Measurements from ENCODE around the gene GABRB1. TPM values are rescaled to one million over a fixed set of nuclear protein-coding genes. Genes with fewer than 3 reads are reported as not detected.

Gene GABRB1
- polyA plus RNA-seq, 10 donors: 0.44 to 0.54 TPM; not detected in 8

DNA sequence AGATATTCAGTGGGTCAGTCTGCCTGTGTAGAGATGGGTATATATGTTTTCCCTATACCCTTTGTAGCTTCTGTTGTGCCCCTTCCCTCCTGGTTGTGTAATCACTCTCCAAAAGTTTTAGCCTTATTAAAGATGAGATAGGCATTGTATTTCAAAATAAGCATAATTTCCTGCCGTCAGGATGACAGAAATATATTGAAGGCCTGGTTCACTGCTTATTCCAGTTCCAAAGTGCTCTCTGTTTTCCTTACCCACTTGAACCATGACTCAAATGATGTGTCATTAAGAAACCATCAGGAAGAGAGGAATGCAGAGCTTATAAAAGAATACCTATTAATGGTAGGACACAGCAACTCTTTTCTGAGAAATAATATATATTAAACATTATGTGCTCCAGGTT lies 178.5 kb downstream of the GABRB1 start:
- peak in 1 of 3 donors; percentile 76 for DNase-seq

DNA sequence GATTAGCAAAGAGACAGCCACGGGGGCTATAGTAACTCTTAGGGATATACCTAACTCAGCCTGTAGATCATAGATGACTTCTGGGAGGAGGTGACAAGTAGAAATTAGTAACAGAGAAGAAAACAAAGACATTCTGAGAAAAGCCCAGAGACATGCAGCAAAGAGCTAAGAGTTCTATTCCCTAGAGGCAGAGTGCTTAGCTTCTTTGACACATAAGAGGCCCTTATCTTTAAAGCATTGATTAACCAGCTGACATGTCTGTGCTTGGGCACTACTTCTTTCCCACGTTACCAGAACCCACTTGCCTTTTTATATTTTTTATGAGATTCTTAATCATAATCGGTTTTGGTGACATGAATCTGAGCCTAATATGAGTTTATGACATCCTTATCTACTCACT lies 179.5 kb downstream of the GABRB1 start:
- DNase-seq: no peak

DNA sequence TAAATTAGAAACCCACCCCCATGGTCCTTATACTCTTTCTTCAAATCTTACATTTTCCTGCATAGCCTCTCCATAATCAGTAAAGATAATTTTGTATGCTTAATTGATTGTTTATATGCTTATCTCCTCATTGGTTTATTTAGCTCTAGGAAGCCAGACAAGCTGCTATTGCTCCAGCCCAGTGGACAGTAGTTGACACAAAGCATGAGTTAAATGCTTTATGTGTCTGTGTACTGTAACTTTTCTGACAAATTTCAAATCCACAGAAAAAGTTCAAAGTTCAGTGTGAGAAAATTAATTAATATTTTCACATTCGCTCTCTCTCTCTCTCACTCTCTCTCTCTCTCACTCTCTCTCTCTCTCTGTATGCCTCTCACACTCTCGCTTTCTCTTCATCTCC lies 181.7 kb downstream of the GABRB1 start:
- DNase-seq: no peak

DNA sequence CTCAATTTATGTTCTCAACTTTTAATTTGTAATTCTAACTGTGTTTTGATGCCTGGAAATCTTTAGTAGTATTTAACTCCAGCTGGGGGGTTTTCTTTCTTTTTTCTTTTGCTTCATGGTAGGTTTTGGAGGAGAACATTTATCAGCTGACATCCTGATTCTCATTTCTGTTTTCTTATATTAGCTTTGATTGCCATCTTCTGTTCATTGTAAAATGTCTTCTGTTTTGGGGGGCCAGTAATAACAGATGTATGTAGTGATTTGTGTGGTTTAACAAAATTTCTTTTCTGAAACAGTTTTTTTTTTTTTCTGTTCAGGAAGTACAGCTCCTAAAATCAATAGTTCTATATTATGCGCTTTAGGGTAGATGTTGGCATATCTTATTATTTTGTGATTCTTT lies 182.2 kb downstream of the GABRB1 start:
- no peak for DNase-seq

DNA sequence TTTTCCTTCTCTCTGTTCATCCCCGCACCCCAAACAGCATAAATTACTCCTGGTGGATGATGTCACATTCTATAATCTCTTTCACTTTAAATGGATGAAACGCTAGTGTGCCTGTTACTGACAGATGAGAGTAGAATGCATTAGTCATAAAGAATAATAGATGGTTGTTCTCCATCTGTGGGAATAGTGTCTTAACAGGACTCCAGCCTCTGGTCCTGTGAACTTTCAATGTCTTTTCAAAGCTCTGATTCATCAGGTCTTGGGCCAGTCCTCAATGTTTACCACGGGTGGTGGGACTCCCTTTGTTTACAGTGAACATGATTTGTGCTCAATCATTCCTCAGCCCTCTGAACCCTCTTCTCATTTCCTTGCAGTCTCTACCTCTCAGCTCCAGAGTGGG lies 182.6 kb downstream of the GABRB1 start:
- peak in 1 of 3 donors; percentile 71 for DNase-seq

DNA sequence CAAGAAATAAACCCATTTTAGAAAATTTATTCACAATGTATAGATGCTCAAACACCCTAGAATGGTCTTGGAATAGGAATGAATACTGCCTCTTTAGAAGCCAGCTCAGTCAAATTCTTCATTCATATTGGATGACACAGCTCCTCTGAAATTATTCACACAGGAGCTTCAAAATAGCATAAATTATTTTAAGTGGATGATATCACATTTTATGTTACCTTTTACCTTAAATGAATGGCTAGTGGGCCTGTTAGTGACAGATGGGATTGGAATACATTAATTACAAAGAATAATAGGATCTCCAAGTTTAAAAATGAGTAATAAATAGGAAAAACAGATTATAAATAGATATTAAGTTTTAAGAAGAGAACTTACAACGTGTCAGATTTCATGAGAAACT lies 184.4 kb downstream of the GABRB1 start:
- DNase-seq: no peak

DNA sequence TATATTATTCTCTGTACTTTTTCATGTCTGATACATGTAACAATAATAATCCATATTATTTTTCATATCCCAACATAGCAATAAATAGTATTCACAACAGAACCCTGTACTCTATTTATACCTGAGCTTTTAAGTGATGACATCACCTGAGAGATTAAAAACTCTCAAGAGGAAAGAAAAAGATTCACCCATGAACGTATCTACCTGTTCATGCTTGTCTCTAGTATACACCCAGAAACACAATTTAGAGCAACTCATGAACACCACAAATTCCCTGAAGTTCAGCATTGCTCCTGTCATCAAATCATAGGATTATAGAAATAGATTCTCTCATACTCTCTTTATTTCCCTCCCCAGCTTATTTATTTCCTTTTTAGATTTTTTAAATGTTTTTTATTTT lies 185.9 kb downstream of the GABRB1 start:
- no peak for DNase-seq

DNA sequence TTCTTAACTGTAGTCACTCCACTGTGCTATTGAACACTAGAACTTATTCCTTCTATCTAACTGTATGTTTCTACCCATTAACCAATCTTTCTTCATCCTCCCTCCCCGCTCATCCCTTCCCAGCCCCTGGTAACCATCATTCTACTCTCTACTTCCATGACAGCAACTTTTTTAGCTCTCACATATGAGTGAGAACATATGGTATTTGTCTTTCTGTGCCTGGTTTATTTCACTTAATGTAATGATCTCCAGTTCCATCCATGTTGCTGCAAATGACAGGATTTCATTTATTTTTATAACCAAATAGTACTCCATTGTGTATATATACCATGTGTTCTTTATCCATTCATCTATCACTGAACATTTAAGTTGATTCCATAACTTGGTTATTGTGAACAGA lies 186.5 kb downstream of the GABRB1 start:
- no peak for DNase-seq

DNA sequence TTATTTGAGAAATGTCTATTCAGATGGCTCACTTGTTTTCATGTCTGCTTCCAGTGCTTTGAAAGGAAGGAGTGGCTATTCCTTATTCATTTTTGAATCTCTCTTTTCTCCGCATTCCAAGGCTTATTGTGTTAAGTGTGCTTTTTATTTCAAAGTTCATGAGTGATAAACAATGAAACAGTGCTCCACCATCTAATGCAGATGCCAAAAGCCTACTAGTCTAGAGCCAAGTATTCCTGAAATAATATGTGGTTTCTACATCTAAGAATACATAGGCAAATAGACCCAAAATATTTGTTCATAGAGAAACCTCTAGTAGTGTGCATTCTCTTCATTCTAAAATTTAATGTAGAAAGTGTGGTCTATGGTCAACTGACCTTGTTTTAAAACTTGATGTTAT lies 187.3 kb downstream of the GABRB1 start:
- DNase-seq: no peak

DNA sequence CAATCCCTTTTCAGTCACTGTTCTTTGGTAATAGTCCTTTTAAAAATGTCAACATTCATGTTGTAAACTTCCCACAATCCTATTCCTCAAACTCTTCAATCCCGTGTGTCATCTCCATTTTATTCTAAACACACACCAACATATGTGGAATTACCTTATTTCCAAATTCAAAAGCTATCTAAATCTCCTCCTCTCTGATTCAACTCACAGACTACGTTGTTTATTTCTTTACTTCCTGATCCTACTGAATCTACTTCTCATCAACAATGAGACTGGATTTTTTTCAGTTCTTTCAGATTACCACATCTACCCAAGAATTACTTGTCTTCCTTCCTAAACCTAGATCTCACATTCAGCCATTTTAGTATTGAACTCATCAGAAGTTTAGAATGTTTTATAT lies 188.2 kb downstream of the GABRB1 start:
- no peak for DNase-seq

DNA sequence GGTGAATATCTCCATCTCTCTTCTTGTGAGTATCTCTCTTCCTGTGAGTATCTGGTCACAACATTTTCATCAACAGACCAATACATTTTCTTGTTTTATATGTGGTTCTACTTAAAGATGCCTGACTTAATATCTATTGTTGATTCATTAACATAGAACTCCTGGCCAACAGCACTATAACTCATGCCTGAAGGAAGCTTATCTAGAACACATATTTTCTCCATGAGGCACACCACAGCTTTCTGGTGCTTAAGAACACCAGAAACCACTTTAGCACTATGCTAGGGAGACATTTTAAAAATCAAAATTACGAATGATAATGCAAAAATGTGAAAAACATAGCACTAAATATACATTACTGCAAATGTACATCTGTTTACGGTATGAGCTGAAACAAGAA lies 190.4 kb downstream of the GABRB1 start:
- DNase-seq: peak in 1 of 3 donors; percentile 41

DNA sequence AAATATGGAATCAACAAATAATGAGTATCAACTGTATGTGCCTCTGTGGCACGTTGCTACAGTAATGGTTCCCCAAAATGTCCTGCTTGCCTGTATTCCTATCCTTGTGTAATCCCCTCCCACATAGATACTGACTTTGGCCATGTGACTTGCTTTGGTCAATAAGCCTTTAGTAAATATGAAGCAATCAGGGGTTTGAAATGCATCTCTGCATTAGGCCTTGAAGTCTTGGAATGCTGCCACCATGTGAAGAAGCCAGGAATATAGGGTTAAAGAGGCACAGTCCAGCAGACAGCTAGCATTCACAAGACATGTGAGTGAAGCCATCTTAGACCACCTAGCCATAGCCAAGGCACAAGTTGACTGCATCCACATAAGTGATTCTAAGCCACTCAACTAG lies 190.9 kb downstream of the GABRB1 start:
- DNase-seq: no peak

DNA sequence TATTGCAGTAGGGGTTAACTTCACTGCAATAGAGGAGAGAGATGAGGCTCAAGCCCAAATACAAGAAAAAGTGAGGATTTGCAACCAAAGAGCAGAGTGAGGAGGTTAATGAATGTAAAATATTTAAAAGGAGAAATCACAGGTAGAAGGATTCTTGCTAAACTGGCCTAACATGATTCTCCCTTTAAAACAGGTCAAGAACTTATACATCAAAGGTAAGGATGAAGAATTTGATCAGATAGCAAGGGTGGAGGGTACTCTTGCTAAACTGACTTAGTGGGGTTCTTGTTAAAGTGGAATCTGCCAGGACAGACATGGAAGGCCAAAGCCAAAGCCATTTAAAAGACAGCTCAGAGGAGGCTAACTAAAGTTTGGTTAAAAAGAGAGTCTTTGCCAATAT lies 193.0 kb downstream of the GABRB1 start:
- DNase-seq: no peak

DNA sequence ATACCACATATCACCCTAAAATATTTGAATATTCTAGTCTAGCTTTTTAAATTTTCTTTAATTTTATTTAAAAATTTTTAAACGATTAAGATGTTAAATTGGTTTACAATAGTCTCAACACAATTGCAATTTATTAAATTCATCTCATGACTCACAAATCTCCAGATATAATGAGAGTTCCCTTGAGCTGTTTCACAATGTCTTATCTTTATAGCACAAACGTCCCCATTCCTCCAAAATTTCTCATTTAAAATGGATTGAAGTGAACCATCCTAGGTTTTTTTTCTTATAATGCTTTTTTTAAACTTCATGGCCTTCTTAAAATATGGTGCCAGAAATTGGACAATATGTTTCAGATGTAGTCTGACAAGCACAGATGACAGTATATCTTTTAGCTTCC lies 204.4 kb downstream of the GABRB1 start:
- DNase-seq: no peak

DNA sequence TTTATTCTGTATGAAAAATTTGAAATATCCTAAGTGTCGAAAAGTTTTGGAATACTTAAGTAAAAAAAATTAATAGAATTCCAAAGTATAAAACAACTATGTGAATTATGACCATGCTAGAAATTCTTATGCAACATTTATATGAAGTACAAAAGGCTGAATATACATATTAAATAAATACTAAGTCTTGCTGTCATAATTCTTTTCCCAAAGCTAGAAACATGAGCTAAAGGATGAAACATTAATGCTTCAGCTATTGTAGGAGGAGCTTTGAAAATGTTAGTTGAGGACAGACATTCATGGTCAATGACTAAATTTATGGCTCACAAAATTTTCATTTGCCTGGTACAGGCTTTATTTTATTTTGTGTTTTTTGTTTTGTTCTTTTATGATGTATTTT lies 207.3 kb downstream of the GABRB1 start:
- DNase-seq: no peak

DNA sequence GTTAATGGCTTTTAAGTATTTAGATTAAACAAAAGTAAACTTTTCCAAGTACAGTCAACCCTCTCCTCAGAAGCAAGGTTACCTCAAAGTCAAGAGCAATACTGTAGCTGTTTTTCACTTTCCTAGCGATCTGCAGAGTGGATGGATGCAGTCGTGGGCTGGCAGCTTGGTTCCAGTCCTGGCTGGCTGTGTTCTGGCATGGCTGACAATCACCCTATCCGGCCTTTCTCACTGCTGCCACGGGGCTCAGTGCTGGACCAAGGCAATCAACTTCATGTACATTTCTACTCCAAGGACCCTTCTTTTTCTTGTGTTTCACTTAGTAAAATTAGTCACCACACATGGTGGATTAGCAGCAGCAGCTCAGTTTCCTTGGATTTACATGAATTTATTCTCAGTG lies 208.3 kb downstream of the GABRB1 start:
- DNase-seq: no peak

DNA sequence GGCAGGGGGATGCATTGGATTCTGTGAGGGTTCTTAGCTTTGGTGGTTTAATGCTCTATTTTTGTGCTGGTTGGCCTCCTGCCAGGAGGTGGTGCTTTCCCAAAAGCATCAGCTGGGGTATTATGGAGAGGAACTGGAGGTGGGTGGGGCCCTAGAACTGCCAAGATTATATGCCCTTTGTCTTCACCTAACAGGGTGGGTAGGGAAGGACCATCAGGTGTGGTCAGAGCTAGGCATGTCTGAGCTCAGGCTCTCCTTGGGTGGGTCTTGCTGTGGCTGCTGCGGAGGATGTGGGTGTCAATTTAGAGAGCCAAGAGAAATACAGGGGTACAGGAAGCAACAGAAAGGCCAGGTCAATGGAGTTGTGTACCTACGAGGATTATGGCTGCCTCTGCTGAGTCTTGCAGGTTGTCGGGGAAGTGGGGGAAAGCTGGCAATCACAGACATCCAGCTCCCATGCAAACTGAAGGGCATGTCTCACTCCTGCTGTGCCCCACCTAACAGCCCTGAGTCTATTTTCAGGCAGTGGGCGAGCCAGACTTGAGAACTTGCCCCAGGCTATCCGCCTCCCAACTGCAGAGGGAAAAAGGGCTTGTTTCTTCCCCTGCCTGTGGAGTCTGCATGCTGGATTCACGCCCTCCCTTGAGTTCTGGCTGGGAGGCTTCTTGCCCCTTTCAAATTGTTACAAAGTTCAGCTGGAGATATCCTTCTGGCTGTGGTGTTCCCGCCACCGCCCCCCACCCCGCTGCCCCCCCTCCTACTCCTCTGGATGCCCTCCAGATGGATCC lies 220.2 kb downstream of the GABRB1 start:
- DNase-seq: no peak

DNA sequence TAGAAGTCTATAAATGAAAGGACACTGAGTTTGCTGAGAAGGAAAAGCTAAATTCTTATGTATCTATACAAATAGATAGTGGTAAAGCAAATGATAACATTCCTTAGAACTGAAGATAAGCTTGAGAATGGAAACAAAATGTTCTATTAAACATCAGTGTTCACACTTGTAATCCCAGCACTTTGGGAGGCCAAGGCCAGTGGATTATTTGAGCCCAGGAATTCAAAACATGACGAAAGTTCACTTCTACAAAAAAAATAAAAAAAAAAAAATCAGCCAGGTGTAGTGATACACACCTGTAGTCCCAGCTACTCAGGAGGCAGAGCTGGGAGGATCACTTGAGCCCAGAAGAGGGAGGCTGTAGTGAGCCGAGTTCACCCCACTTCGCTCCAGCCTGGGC lies 232.4 kb downstream of the GABRB1 start:
- no peak for DNase-seq

DNA sequence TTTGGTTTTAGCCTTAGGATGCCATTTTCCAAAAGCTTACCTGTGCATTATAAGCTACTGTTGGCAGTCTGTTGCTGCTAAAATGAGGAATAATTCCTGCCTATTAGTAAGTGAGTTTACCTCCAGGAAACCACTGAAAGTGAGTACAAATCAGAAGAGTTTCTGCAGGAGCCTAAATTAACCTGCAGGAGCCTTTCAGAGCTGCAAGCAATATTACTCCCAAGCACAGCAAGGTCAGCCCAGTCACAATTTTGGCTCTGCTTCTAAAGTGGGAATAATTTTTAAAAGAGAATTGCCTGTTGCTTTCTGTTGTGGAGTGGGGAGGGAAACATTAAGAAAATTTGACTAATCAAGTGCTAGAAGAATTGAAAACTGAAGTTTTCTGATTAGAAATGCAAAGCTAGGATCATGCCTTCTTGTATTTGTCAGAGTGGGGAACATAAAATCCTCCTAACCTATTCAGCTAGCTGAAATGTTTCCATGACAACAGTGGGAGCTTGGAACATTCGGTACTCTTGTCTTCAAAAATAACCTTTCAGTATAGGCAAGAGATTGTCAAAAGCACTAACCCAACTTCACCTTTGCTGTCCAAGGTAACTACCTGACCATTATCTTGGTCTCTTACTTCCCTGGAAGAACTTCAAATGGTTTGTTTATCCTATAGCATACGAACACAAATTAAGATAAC lies 239.0 kb downstream of the GABRB1 start:
- DNase-seq: no peak

DNA sequence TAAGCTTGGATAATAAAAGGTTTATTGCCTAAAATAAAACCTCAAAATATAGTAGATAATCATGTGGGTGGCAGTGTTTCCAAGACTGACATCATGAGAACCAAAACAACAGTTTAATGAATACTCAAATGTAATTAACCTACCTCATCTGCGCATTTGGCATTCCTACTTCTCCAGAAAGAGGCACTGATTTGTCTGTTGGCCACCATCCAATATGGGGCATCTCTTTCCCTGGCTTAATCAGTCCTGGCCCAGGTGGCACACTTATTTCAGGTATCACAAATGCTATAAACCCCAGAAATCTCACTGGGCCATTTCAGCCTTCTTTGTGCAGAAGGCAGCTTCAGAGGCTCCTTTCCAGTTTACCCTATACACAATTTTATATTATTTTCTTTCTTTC lies 239.9 kb downstream of the GABRB1 start:
- no peak for DNase-seq

DNA sequence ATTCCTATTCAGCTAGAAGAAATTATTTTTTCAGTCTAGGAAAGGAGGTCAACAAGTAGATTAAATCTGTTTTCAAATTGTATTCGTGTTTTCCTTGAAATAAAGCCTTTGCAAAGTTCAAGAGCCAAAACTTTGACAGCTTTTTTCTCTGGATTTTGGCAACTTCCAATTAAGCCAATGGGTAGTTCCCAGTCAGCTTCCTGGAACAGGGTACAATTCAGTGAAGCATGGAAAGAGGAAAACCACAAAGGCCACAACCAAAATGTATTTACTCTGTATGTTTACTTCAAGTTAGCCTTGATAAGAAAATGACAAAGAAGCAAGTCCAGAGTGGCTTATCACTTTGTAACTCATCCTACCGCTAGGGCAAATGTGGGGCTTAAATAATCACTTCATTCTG lies 243.5 kb downstream of the GABRB1 start:
- no peak for DNase-seq

DNA sequence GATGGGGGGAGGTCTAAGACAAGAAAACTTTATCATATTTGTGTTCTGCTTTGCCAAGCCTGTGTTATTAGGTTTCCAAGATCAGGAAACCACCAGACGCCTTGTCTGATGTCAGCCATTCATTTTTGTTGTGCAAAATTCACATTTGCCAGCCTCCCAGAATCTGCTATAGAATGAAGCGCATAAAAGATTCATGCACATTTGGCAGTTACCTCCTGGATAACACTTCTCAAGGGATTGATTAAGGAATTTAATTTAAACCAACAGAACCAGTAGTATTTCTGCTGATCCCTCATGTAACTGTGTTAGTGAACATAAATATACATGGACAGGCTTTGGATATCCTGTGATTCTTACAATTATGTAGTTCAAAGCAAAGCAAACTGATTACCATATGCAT lies 244.2 kb downstream of the GABRB1 start:
- no peak for DNase-seq

DNA sequence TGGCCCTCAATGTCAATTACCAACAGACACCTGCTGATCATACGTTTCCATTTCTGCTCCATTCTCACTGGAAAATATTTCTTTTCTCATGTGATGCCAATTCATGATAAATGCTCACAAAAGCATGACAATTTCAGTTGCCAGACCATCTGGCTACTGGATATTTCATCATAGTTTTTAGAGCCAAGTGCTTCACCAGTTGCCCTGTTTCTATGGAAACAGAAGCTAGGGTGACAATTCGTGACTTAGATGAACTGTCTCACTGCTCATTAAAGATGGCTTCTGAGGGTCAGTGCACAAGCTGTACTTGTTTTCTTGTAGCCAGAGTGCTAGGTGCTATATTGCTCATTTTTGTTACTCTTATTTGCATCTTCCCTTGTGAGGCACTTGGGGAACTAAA lies 247.3 kb downstream of the GABRB1 start:
- DNase-seq: no peak

DNA sequence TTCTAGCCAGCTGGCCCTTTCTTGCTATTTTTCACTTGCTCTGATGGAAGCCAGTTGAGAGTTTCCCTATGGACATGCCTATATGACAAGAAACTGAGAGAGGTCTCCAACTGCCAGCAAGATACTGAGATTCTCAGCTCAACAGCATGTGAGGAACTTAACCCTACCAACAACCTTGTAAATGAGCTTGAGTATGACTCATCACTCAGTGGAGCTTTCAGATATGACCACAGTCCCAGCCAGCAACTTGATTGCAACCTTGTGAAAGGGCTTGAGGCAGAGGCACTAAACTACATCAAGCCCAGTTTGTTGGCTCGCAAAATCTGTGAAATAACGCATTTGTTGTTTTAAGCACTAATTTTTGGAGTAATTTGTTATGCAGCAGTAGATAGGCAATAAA lies 256.4 kb downstream of the GABRB1 start:
- DNase-seq: no peak
